SHP77 treated with DMSO at 0.1 percent for 48 hours (cell line): ENCODE data around the gene TP53RK.

Experiments used
- DNase-seq: peaks from one replicate; lab custom pipeline; 2025; lab: John Stamatoyannopoulos, UW

TP53RK gene

DNA sequence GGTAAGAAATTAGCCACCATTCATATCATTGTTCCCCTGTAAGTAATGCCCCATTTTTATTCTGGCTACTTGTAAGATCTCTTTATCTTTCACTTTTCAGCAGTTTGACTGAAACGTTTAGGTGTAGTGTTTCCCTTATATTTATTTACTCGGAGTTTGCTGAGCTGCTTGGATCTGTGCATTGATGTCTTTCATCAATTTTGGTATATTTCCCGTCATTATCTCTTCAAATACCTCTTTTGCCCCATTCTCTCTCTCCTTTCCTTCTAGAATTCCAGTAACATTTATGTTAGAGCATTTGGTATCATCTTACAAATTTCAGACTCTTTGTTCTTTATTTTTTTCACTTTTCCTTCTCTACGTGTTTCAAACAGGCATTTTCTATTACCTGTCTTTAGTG, 28.8 kb downstream of the TP53RK start:
- DNase-seq = no peak

DNA sequence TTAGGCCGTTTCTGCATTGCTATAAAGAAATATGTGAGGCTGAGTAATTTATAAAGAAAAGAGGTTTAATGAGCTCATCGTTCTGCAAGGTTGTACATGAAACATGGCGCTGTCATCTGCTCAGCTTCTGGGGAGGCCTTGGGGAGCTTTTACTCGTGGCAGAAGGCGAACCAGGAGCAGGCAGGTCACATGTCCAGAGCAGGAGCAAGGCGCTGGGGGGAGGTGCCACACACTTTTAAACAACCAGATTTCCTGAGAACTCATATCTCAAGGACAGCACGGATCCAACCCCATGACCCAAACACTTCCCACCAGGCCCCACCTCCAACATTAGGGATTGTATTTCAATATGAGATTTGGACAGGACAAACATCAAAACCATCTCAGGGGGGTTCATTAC, 31.6 kb downstream of the TP53RK start:
- no peak for DNase-seq

DNA sequence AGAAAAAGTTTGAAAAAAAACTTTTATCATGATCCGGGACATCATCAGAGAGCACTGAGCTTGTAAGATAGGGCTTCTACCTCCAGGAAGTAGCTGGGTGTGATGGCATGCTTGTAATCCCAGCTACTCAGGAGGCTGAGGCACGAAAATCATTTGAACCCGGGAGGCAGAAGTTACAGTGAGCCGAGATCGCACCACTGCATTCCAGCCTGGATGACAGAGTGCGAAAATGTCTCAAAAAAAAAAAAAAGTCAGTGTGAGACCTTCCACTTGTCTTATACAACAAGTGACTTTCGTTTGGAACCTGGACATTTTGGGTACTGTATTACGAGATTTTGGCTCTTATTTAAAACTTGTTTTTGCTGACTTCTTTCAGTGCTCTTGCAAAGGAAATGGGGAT, 32.1 kb downstream of the TP53RK start:
- no peak for DNase-seq

DNA sequence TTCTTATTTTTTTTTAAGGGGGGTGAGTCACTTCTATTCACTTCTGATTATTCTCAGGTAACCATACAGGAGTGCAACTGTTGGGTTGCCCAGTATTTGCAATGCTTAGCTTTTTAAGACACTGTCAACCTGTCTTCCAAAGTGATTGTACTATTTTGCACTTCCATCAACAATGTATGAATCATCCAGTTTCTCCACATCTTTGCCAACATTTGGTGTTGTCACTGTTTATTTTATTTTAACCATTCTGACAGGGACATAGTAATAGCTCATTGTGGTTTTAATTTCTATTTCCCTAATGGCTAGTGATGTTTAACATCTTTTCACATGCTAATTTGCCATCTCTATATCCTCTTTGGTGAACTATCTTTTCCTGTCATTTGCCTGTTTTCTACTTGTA, 36.5 kb downstream of the TP53RK start:
- DNase-seq = no peak

DNA sequence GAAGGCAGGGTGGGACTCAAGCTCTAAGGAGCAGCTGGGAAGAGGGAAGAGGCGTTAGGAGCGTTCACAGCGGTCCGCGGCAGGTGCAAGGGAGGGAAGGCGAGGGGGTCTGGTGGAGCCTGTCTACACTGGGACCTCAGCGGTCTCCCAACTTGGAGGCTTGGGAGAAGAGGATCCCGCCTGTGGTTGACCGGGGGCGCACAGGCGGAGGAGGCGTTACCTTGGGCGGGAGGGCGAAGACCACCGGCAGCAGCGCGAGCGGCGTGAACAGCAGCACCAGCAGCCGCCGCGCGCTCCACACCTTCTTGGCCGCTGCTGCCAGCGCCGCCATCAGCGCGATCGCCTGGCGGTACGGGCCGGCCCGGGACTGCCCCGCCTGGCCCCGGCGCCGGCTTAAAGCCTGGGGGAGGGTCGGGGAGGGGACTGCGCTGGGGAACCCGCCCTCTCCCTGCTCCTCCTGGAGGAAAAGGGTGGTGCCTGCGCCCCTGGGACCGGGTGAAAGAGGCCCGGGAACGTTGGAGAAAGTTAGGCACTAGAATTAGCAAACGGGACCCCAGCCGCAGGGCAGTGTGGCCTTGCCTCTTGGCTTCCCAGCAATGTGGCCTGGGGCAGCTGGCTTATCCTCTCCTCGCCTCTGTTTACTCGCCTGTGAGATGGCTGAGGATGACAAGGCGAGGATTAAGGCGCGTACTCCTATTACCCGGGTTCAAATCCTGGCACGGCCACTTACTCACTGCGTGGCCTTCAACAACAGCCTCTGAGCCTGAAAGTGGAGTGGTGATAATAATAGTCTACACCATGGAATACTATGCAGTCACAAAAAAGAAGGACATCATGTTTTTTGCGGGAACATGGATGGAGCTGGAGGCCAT, 37.9 kb downstream of the TP53RK start, which contains the start of gene SLC13A3:
TSS of gene SLC13A3 (minus strand) at position 369 of the 872 bp plus-strand sequence. CDS start at position 331, 38 bp downstream.
- DNase-seq = no peak

DNA sequence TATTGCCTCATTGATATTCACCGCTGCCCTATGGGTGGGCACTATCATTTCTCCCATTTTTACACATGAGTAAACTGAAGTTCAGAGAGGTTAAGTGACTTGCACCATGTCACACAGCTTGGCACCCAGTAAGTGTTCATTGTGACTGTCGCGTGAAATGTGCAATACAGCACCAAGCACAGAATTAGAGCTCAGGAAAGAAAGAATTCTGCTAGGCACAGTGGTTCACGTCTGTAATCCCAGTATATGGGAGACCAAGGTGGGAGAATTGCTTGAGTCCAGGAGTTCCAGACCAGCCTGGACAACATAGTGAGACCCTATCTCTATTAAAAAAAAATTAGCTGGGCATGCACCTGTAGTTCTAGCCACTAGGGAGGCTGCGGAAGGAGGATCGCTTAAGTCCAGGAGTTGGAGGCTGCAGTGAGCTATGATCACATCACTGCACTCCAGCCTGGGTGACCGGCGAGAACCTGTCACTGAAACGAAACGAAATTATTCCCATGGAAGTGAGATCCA, 38.6 kb downstream of the TP53RK start:
- DNase-seq = no peak

DNA sequence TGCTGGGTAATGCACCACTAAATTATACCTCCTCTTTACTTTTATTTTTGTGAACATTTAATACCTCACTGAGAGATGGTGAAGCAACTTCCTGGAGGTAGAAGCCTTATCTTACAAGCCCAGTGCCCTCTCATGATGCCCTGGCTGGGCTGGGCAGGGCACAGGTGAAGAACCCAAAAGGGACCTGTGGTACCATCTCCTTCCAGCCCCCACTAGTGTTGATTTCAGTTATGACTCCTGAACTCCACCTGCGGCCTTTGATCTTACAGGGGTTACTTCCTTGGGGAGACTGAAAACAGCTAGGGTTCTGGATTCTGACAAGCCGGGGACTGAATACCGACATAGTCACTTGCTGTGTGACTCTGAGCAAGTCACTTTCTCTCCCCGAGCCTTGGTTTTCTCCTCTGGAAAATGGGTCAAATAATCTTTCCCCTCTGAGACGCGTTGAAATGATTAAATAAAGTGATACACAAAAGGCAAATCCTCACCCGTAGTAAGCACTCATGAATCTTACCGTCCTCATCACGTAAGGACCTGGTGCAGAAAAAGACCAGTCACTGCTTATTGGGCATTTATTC, 39.2 kb downstream of the TP53RK start:
- DNase-seq = no peak

DNA sequence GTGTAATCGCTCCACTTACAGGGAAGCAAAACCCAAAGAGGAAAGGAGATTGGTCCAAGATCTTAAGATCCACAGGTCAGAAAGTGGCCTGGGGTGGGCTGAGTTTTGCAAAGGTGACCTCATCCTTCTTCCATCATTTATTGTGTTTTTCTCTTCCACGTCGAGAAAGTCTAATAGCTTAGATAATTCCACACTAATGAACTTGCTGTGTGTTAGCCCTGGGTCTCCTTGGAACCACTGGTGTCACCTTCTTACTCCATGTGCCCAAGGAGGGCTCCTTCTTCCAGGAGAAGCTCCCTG, 39.6 kb downstream of the TP53RK start:
- no peak for DNase-seq

DNA sequence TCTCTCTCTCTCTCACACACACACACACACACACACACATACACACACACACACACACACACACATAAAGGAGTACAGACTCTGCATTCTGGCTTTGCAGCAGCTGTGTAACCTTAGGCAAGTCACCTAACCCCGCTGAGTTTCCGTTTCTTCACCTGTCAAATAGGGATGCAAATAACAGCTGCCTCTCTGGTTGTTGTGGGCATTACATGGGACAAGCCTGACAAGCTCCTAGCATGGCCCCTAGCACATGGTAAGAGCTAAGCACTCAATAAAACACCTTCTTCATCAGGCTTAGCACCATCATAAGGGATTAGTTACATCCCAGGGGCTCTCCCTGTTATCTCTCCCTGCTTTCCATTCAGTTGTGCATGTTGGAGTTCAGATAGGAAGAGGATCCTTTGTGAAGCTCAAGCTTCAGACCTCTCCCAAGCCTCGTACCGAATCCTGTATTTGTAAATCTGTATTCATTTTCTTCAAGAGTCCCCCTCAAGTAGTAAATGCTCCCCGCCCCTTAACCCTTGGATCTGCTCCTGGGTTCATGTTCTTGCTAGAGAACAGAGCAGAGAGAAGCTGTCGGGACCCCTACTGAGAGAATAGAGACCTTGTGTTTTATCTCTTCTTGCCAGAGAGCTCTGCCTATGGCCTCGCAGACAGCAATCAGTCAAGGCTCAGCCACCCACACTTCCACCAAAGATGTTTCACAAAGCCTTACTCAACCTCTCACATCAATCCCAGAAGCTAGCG, 40.2 kb downstream of the TP53RK start:
- no peak for DNase-seq

DNA sequence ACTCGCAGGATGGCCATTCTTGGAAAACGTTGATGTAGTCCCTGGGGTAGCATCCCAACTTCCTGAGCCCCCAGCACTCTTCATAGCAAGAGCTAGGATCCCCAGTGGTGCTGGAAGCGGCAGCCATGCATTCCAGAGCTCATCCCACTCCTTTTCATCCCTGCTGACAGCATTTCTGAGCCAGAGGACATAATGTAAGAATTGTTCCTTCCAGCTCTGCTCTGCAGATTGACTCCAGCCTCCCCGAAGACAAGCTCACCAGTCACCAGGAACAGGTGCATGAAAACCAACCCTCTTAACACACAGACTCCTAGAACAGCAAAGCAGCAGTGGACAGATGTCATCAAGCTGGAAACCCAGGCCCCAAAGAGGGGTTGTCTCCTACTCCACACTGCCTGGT, 41.8 kb downstream of the TP53RK start:
- DNase-seq = no peak

DNA sequence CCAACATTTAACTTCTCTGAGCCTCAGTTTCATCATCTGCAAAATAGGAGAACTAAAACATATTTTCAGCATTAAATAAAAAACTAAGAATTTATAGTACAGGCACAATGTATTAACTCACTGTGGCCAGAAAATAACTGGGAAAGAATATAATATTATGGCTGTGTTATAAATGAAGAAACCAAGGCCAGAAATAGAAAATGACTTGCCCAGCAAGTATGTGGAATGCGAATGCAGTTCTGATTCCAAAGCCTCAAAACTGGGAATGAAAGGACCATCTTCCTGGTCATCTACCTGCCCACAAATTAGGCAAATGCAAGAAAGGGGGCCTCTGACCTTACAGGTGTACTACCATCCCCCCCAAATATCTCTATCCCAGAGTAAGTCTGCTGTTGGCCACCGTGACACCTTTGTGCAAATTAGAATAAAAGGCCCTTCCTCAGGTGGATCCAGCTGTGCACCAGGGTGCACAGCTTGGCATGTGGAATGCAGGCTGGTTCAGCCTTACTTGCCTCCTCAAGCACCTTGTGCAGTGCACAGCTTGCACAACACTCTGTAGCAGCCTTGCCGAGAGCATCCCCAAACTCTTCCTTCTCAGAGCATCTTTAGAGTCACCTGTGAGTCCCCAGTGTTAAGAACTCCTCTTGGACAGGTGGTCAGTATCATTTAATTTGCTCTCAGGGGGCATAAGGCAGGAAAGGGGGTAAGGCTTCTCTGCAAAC, 42.4 kb downstream of the TP53RK start:
- DNase-seq = no peak

DNA sequence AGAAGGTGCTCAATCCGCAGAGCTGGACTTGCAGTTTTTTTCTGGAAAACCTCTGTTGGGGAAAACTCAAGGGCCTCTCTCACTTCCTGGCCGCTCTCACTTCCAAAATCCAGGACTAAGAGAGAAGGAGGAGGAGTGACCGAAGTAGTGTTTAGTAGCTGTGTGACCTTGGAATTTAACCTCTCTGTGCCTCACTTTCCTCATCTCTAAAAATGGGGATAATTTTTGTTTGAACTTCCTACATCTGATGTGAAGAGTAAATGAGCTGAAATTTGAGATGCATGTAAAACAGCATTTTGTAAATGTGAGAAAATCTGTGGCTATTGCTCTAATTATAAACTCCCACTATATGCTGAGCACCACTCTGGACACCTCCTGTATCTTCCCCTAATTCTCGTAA, 43.1 kb downstream of the TP53RK start:
- no peak for DNase-seq

DNA sequence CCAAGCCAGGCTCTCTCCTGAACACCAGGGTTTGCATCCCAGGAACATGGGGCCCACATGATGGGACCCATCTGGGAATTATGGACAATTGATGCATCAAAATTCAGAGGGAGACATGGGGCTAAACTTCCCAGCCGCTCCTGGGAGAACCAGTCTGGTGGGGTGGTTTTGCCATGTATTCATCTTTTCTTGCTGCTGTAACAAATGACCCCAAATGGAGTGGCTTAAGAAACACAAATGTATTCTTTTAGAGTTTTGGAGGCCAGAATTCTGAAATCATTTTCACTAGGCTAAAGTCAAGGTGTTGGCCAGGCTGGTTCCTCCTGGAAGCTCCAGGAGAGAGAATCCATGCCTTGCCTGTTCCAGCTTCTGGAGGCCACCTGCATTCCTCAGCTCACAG, 44.5 kb downstream of the TP53RK start:
- no peak for DNase-seq

DNA sequence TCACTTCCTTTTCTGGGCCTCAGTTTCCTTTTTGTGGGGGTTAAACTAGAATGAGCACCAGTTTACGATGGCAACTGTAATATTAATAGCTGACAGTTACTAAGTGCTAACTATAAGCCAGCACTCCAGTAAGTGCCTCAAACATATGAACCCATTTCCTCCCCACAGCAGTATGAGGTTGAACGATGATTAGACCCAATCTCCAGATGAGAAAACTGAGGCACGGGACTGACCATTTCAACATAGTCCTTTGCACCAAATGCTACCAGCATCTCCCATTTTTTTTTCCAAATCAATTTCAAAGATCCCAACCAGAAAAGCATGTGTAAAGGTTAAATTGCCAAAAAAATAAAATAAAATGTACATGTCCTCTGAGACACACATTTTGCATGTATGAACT, 45.1 kb downstream of the TP53RK start:
- DNase-seq = no peak

DNA sequence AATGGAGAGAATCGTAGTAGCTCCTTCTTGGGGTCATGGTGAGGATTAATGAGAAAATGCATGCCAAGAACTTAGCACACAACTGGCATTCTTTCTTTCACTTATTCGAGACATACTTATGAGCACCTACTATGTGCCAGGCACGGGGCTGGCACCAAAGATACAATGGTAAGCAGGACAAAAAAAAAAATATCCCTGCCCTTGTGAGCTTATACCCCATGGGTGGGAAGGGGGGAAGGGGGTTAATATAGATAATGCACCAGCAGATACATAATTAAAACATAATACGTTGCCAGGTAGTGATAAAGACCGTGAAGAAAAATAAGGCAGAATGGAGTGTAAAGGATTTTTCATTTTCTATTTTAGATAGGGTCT, 46.3 kb downstream of the TP53RK start:
- no peak for DNase-seq

DNA sequence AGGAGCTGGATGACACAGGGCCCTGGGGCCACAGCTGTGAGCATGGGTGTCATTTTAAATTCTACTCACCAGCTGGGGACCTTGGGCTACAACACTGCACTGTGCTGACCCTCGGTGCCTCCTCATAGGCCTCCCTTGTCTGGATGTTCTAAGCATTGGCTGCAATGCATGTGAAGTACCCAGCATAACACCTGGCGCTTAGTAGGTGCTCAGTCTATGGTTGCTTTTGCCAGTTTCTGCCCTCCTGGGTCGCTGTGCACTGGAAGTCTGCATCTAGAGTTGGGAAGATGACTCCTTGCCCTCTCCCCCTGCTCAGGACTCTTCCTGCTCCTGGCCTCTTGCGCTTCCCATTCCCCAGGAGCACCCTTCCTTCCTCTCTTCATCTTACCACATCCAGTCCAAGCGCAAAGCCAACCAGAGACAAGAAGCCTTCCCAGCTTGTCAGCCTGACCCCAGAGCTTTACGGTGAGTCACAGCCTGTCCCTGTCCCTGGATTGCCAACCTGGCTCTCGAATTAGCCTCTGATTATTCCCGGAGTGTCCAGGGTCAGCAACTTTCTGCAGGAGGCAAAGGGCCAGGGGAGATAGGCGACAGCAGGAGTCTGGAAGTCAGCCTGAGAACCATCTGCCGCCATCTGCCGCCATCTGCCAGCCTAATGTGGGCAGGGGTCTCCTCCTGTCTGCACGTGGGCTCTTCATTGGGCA, 46.8 kb downstream of the TP53RK start:
- no peak for DNase-seq

DNA sequence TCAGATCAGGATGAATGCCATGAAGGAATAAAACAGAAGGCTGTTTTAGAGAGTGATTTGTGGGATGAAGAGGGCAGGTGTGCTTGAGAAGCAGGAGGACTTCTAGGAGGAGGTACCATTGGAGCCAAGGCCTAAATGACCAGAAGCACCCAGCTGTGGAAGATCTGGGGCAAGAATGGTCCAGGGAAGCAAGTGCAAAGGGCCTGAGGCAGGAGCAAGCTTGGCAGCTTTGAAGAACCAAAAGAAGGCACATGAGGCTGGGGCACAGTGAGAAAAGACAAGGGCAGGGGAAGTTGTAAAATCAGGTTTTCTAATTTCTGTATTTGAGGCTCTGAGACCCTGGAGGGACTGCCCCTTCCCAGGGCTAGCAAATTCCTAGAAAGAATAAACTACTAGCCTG, 47.8 kb downstream of the TP53RK start:
- no peak for DNase-seq

DNA sequence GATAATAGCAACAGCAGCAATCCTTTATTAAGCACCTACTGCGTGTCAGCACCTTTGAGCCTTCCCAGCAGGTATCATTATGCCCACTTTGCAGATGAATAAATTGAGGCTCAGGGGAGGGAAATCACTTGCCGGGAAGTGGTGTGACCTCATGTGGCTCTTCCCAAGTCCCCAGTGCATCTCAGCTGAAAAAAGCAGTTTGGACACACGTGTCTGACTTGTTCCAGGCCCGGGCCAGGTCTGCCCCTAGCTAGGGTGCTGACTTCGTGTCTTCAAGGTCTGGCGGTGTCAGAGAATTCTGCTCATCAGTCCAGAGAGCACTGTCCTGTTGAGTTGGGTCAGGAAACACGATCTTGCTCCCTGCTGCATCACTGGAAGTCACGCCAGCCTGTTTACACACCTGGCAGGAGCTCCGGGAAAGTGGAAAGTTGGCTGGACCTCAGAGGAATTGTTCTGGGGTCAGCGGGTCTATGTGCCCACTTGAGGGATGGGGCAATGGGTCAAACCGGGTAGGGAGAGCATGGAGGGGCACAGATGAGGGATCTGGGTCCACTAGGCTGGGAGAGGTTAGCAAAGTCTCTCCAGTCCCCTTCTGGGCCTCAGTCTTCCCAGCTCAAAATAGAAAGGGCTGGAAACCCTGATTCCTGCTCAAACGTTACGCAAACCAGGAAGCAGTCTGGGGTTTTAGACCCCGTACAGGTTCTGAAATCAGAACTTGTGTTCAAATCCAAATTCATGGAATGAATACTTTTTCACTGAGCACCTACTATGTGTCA, 48.5 kb downstream of the TP53RK start:
- peak; percentile 17 for DNase-seq

DNA sequence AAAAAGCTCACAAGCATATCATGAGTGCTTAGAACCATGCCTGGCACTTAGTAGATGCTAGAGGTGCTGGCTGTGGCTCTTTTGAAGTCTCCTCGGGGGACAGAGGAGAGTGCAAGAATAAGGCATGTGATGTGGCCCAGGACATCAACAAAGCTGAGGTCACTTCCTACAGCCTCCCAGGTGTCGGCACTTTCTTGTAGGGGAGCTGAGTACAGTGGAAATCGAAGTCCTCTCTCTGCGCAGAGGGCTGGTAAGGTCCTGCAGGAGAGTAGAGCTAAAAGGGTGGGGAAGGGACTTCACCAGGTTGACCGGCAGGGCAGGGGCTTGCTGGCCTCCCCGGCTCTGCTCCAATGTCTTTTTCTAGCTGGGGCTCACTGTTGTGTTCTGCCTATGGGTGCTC, 49.2 kb downstream of the TP53RK start:
- DNase-seq = no peak

DNA sequence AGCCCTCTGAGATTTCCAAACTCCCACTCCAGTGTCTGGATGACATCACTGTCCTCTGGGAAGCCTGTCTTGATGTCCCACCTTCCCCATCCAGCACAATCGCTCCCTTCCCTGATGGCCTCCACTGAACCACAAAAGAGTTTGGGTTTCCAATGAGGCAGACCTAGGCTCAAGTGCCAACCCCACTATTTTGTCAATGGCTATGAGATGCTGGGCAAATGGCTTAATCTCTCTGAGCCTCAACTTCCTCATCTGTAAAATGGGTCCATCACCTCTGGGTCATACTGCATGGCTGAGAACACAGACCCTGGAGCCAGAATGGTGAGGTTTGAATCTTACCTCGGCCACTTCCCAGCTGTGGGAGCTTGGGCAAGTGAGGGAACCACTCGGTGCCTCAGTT, 49.7 kb downstream of the TP53RK start:
- no peak for DNase-seq

DNA sequence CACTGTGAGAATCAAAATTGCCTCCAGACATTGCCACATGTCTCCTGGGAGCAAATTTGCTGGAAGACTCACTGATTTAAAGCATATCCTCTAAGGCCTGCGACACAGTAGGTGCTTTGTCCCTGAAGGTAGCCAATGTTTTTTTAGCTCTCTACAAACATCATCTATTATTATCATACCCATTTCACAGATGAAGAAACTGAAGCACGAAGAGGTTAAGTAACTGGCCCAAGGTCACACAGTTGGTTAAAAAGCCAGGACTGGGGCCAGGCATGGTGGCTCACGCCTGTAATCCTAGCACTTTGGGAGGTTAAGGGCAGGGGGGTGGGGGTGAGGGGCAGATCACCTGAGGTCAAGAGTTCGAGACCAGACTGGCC, 50.4 kb downstream of the TP53RK start:
- no peak for DNase-seq
